Subcutaneous adipose tissue (tissue), 4 donors: ENCODE data around the gene DNAJC1. TPM values are rescaled to one million over a fixed set of nuclear protein-coding genes. Genes with fewer than 3 reads are reported as not detected.

Experiments used
- CTCF ChIP-seq: fragments of 450-650 bp; IDR thresholded peaks from one replicate; pipeline ENCODE4 v1.5.1; 2016; ENCODE audit warnings: low read depth, mild to moderate bottlenecking, control low read depth, antibody characterized with exemption, moderate library complexity
- total RNA-seq, 4 donors: library from RNA; depleted of rRNA; stranded (reverse); fragments of >200 nt; gene quantifications; one replicate each; pipeline ENCODE4 v1.1.0, GENCODE V29; 2016

Gene DNAJC1
- total RNA-seq, 4 donors from 2014 or later: 24.0 to 75.8 (median 56.0) TPM

- no peak for TF ChIP-seq CTCF
Measured at GRCh38 chr10:21764466-21765189, 238.9 kb downstream of the DNAJC1 start.

GRCh38 chr10:21760332-21760731 lies 243.2 kb downstream of the DNAJC1 start:
- no peak for TF ChIP-seq CTCF

GRCh38 chr10:21759232-21759631 lies 244.3 kb downstream of the DNAJC1 start:
- TF ChIP-seq CTCF: no peak

DNA sequence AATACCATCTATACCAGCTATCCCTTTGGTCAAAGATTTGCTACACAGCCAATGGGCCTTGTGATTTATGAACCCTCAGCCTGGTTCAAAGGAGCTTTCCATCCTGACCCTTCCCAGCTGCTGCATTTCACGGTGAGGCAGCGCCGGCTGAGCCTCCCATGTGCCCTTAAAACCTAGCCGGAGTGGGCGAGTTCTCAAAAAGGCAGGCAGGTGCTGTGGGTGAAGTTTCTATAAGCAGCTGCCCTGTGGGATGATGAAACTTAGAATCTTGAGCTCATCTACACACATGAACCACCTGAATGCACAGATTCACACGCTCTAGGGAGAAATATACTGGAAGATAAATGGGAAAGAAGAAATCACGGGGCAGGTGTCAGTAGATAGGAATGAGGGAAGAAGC lies 244.8 kb downstream of the DNAJC1 start:
- TF ChIP-seq CTCF: no peak

DNA sequence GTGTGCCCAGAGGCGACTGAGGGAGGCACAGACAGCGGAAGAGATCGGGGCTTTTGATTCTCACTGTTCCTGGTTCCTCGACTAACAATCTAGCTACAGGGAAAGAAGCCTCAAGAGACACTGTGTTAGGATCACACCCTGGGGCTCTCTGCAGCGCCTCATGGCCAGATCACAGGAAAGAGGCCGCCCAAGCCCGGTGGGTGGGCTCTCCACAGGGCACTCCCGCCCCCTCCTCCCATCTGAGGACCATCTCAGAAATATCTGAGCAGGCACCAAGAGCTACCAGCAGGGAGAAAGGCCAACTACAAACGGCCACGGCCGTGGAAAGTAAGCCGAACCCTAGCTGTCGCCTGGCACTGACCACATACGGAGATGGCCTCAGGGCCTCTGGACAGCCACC lies 245.3 kb downstream of the DNAJC1 start:
- TF ChIP-seq CTCF: no peak

GRCh38 chr10:21757185-21757901 lies 246.2 kb downstream of the DNAJC1 start:
- TF ChIP-seq CTCF: no peak

- no peak for TF ChIP-seq CTCF
Measured at GRCh38 chr10:21756707-21757106, 246.8 kb downstream of the DNAJC1 start.
